ENCODE results near the gene POLR3G.

Gene POLR3G

DNA sequence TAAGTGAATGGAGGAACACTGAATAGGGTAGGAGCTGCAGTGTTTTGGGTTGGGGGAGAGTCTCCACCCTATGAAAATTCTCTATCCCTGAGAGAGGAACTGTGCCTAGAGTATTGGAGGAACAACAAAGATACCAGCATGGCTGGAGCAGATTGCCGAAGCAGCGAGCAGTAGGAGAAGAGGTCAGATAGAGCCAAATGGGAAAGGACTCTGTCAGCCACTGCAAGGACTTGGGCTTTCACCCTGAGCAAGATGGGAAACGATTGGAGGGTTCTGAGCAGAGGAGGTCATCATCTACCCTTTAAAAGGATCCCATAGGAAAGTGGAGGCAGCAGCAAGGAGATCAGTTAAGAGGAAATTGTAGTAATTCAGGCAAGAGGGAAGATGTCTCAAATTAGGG is 59.1 kb downstream of the POLR3G start:
- 80 to 89% methylated on average over 3 of the region's 3 CpGs for WGBS, 2 experiments (ENCODE audit: insufficient coverage in 2 of 2)
- Histone ChIP-seq H3K36me3 (ENCODE audit: control insufficient read depth, insufficient read depth, low read length) (no peaks in the 10 kb centered on the region), H3K4me1 (ENCODE audit: control insufficient read depth, insufficient read depth, low read length, poor library complexity, severe bottlenecking) (no peaks in the 10 kb centered on the region), H3K27ac (ENCODE audit: low read depth, low read length, severe bottlenecking) (no peak overlapping the region), H3K4me3 (ENCODE audit: extremely low read depth, insufficient read depth, low read length, poor library complexity, severe bottlenecking) (no peak overlapping the region), H3K9me3 (ENCODE audit: control insufficient read depth, low read length) (no peaks in the 10 kb centered on the region)

- 80% methylated on average over 1 of the region's 3 CpGs; no CpG with 5 or more reads in 1 of the 2 experiments for WGBS, 2 experiments (ENCODE audit: insufficient coverage in 2 of 2)
- Histone ChIP-seq H3K36me3 (ENCODE audit: control insufficient read depth, insufficient read depth, low read length) (no peaks in the 10 kb centered on the region), H3K9me3 (ENCODE audit: control insufficient read depth, low read length) (no peaks in the 10 kb centered on the region), H3K27ac (ENCODE audit: low read depth, low read length, severe bottlenecking) (no peak overlapping the region), H3K4me3 (ENCODE audit: extremely low read depth, insufficient read depth, low read length, poor library complexity, severe bottlenecking) (no peak overlapping the region), H3K4me1 (ENCODE audit: control insufficient read depth, insufficient read depth, low read length, poor library complexity, severe bottlenecking) (no peaks in the 10 kb centered on the region)
These were observed 60.3 kb downstream of the POLR3G start for GRCh38 chr5:90534922-90535321.

- 0 to 30% methylated on average over 1 to 2 of the region's 4 CpGs for WGBS, 2 experiments (ENCODE audit: insufficient coverage in 2 of 2)
- H3K9me3 ChIP-seq (ENCODE audit: control insufficient read depth, low read length): no peaks in the 10 kb centered on the region
These were observed 68.3 kb downstream of the POLR3G start for GRCh38 chr5:90542827-90543519.

GRCh38 chr5:90545511-90545910 is 70.8 kb downstream of the POLR3G start:
- 100% methylated on average over 1 of the region's 2 CpGs; no CpG with 5 or more reads in 1 of the 2 experiments for WGBS, 2 experiments (ENCODE audit: insufficient coverage in 2 of 2)
- Histone ChIP-seq H3K27ac (ENCODE audit: low read depth, low read length, severe bottlenecking) (no peak overlapping the region), H3K9me3 (ENCODE audit: control insufficient read depth, low read length) (no peaks in the 10 kb centered on the region), H3K4me3 (ENCODE audit: extremely low read depth, insufficient read depth, low read length, poor library complexity, severe bottlenecking) (no peak overlapping the region), H3K36me3 (ENCODE audit: control insufficient read depth, insufficient read depth, low read length) (no peaks in the 10 kb centered on the region), H3K4me1 (ENCODE audit: control insufficient read depth, insufficient read depth, low read length, poor library complexity, severe bottlenecking) (peaks cover 11% of the 10 kb centered on the region)

More at GRCh38 chr5:90542827-90543519, 68.3 kb downstream of the POLR3G start:
- H3K4me3 ChIP-seq (ENCODE audit: extremely low read depth, insufficient read depth, low read length, poor library complexity, severe bottlenecking): no peak overlapping the region
- H3K36me3 ChIP-seq (ENCODE audit: control insufficient read depth, insufficient read depth, low read length): no peaks in the 10 kb centered on the region
- no peak overlapping the region for H3K27ac ChIP-seq (ENCODE audit: low read depth, low read length, severe bottlenecking)
- peaks cover 11% of the 10 kb centered on the region for H3K4me1 ChIP-seq (ENCODE audit: control insufficient read depth, insufficient read depth, low read length, poor library complexity, severe bottlenecking)

GRCh38 chr5:90546216-90546837 is 71.7 kb downstream of the POLR3G start:
- WGBS, 2 experiments (ENCODE audit: insufficient coverage in 2 of 2): 80% methylated on average over 1 of the region's 4 CpGs; no CpG with 5 or more reads in 1 of the 2 experiments
- Histone ChIP-seq H3K4me1 (ENCODE audit: control insufficient read depth, insufficient read depth, low read length, poor library complexity, severe bottlenecking) (peaks cover 11% of the 10 kb centered on the region), H3K9me3 (ENCODE audit: control insufficient read depth, low read length) (no peaks in the 10 kb centered on the region), H3K4me3 (ENCODE audit: extremely low read depth, insufficient read depth, low read length, poor library complexity, severe bottlenecking) (no peak overlapping the region), H3K36me3 (ENCODE audit: control insufficient read depth, insufficient read depth, low read length) (no peaks in the 10 kb centered on the region), H3K27ac (ENCODE audit: low read depth, low read length, severe bottlenecking) (peak overlapping the region; percentile 54)

DNA sequence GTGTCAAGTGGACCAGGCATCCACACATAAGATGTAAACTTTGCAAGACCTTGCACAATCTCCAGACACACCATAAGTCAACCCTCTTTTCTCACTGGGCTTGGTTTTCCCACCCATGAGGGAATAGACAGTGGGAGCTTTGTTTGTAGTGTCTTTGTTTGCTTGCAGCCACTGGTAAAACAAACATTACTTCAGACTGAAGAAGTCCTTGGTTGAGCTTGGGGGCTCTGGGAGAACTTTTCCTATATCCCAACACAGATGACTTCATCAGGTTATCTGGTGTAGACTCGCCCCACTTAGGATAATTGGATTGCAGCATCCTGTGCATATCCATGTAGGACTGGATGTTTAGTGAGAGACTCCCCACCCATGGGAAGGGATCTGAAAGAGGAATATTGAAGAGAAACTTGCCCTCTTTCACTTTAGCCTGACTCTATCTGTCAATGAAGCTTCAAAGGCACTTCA is 72.4 kb downstream of the POLR3G start:
- no peaks in the 10 kb centered on the region for H3K36me3 ChIP-seq (ENCODE audit: control insufficient read depth, insufficient read depth, low read length)
- peaks cover 11% of the 10 kb centered on the region for H3K4me1 ChIP-seq (ENCODE audit: control insufficient read depth, insufficient read depth, low read length, poor library complexity, severe bottlenecking)
- no peak overlapping the region for H3K4me3 ChIP-seq (ENCODE audit: extremely low read depth, insufficient read depth, low read length, poor library complexity, severe bottlenecking)
- no peaks in the 10 kb centered on the region for H3K9me3 ChIP-seq (ENCODE audit: control insufficient read depth, low read length)
- WGBS, 2 experiments (ENCODE audit: insufficient coverage in 2 of 2): no CpG with 5 or more reads among the region's 1 CpG
- peak overlapping the region; percentile 54 for H3K27ac ChIP-seq (ENCODE audit: low read depth, low read length, severe bottlenecking)

DNA sequence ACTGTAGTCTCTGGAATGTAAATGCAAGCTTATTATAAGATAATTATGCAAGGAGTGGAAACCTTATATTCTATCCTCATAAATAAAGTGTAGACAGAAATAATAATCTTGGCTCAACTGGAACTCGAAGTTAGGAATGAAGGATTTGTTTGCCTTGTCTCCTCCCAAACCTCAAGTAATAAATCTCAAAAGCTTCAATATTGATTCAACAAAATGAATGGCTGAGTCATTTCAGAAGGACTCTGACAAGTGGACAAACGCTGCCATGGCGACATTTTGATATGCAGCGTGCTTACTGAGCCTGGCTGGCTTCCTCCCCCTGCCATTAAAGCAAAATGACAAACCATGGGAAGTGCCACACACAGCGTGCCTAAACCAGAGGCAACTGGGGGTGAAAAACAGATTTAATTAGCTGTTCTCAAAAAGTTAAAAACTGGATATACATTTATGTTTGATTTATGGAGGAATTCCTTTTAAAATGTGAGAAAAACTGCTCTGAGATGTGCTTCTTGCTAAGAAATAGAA is 73.5 kb downstream of the POLR3G start:
- peak overlapping the region; percentile 54 for H3K27ac ChIP-seq (ENCODE audit: low read depth, low read length, severe bottlenecking)
- H3K4me3 ChIP-seq (ENCODE audit: extremely low read depth, insufficient read depth, low read length, poor library complexity, severe bottlenecking): no peak overlapping the region
- peaks cover 11% of the 10 kb centered on the region for H3K4me1 ChIP-seq (ENCODE audit: control insufficient read depth, insufficient read depth, low read length, poor library complexity, severe bottlenecking)
- H3K36me3 ChIP-seq (ENCODE audit: control insufficient read depth, insufficient read depth, low read length): no peaks in the 10 kb centered on the region
- WGBS, 2 experiments (ENCODE audit: insufficient coverage in 2 of 2): 60 to 68% methylated on average over 3 to 4 of the region's 5 CpGs
- H3K9me3 ChIP-seq (ENCODE audit: control insufficient read depth, low read length): no peaks in the 10 kb centered on the region

DNA sequence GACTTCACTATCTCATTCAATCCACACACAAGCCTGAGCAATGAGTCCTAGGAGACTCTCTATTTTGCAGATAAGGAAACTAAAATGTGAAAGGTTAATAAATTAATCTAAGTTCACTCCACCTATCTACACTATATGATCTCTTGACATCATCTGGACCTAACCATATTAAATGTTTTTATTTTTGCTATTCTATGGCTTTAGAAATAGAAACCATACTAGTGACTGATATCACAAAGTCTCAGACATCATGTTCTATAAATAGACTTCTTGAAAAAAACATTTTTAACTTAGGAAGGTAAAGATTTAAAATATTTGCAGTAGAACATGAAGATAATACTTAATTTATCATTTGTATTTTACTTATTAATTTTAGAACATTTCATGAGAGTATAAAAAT is 74.6 kb downstream of the POLR3G start:
- peaks cover 11% of the 10 kb centered on the region for H3K4me1 ChIP-seq (ENCODE audit: control insufficient read depth, insufficient read depth, low read length, poor library complexity, severe bottlenecking)

GRCh38 chr5:90549729-90550275 is 75.1 kb downstream of the POLR3G start:
- H3K4me3 ChIP-seq (ENCODE audit: extremely low read depth, insufficient read depth, low read length, poor library complexity, severe bottlenecking): no peak overlapping the region
- H3K27ac ChIP-seq (ENCODE audit: low read depth, low read length, severe bottlenecking): no peak overlapping the region
- H3K9me3 ChIP-seq (ENCODE audit: control insufficient read depth, low read length): no peaks in the 10 kb centered on the region
- 83 to 94% methylated on average over 1 to 2 of the region's 2 CpGs for WGBS, 2 experiments (ENCODE audit: insufficient coverage in 2 of 2)
- peaks cover 11% of the 10 kb centered on the region for H3K4me1 ChIP-seq (ENCODE audit: control insufficient read depth, insufficient read depth, low read length, poor library complexity, severe bottlenecking)
- H3K36me3 ChIP-seq (ENCODE audit: control insufficient read depth, insufficient read depth, low read length): no peaks in the 10 kb centered on the region

More for the DNA sequence above, 74.6 kb downstream of the POLR3G start:
- no peaks in the 10 kb centered on the region for H3K36me3 ChIP-seq (ENCODE audit: control insufficient read depth, insufficient read depth, low read length)
- no peak overlapping the region for H3K27ac ChIP-seq (ENCODE audit: low read depth, low read length, severe bottlenecking)
- H3K9me3 ChIP-seq (ENCODE audit: control insufficient read depth, low read length): no peaks in the 10 kb centered on the region
- no peak overlapping the region for H3K4me3 ChIP-seq (ENCODE audit: extremely low read depth, insufficient read depth, low read length, poor library complexity, severe bottlenecking)

GRCh38 chr5:90550963-90551362 is 76.3 kb downstream of the POLR3G start:
- 80 to 94% methylated on average over 1 to 2 of the region's 3 CpGs for WGBS, 2 experiments (ENCODE audit: insufficient coverage in 2 of 2)
- Histone ChIP-seq H3K9me3 (ENCODE audit: control insufficient read depth, low read length) (no peaks in the 10 kb centered on the region), H3K36me3 (ENCODE audit: control insufficient read depth, insufficient read depth, low read length) (no peaks in the 10 kb centered on the region), H3K4me3 (ENCODE audit: extremely low read depth, insufficient read depth, low read length, poor library complexity, severe bottlenecking) (no peak overlapping the region), H3K4me1 (ENCODE audit: control insufficient read depth, insufficient read depth, low read length, poor library complexity, severe bottlenecking) (peaks cover 11% of the 10 kb centered on the region), H3K27ac (ENCODE audit: low read depth, low read length, severe bottlenecking) (no peak overlapping the region)
